GM18907 (cell line): ENCODE results near the gene RNF220.

ENCODE experiments used
- ATAC-seq: cut with Tn5 transposase; IDR thresholded peaks from one replicate; pipeline ENCODE4 v1.9.1; 2021; ENCODE audit warnings: mild to moderate bottlenecking, moderate library complexity; ENCODE audit not compliant: unreplicated experiment

RNF220 gene

GRCh38 chr1:44575396-44575795 is 170.3 kb downstream of the RNF220 start:
- ATAC-seq, result no peak

GRCh38 chr1:44576456-44577150 is 171.5 kb downstream of the RNF220 start:
- ATAC-seq, result no peak

- no peak for ATAC-seq
These were observed 176.2 kb downstream of the RNF220 start for GRCh38 chr1:44581205-44581604.

GRCh38 chr1:44584167-44584566 is 179.1 kb downstream of the RNF220 start:
- no peak for ATAC-seq

- ATAC-seq, result no peak
These were observed 180.4 kb downstream of the RNF220 start for GRCh38 chr1:44585315-44585920.

GRCh38 chr1:44587796-44588460 is 182.9 kb downstream of the RNF220 start:
- ATAC-seq, result no peak

GRCh38 chr1:44588551-44589210 is 183.6 kb downstream of the RNF220 start:
- no peak for ATAC-seq

GRCh38 chr1:44590475-44590874 is 185.4 kb downstream of the RNF220 start:
- no peak for ATAC-seq

GRCh38 chr1:44591381-44591780 is 186.3 kb downstream of the RNF220 start:
- no peak for ATAC-seq

GRCh38 chr1:44592208-44593145 is 187.4 kb downstream of the RNF220 start:
- ATAC-seq, result no peak

- ATAC-seq, result no peak
These were observed 189.3 kb downstream of the RNF220 start for GRCh38 chr1:44594353-44594752.

- ATAC-seq, result peak; percentile 79
These were observed 190.0 kb downstream of the RNF220 start for GRCh38 chr1:44594871-44595735.

- no peak for ATAC-seq
These were observed 191.5 kb downstream of the RNF220 start for GRCh38 chr1:44596511-44596910.

GRCh38 chr1:44598167-44598566 is 193.1 kb downstream of the RNF220 start:
- ATAC-seq, result no peak

- ATAC-seq, result no peak
These were observed 197.9 kb downstream of the RNF220 start for GRCh38 chr1:44602634-44603628.

- no peak for ATAC-seq
These were observed 198.7 kb downstream of the RNF220 start for GRCh38 chr1:44603718-44604117.

- no peak for ATAC-seq
These were observed 199.3 kb downstream of the RNF220 start for GRCh38 chr1:44604157-44604955.
